HG03039 (cell line): ENCODE data around the gene ZNF460.

Experiments used
- ATAC-seq: cut with Tn5 transposase; IDR thresholded peaks from one replicate; pipeline ENCODE4 v1.9.1; 2021; ENCODE audit warnings: mild to moderate bottlenecking, moderate library complexity; ENCODE audit not compliant: unreplicated experiment

The ZNF460 gene

DNA sequence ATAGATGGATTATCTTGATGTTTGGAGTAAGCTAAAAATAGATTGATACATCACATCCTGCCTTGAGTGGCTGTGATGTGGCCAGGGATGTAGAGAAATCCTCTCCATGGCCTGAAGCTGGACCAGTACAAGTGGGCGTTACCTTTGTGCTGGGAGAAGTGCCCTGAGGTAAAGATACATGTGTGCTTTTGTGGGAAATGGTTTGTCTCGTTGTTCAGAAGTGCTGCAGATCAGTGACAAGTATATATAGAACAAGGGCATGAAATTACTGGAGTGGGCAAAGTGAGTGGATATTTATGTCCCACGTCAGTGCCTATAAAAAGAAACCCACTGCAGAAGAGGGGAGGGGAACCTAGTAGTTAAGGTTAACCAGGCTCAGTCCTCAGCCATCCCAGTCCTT is 58.6 kb downstream of the ZNF460 start:
- no peak for ATAC-seq

DNA sequence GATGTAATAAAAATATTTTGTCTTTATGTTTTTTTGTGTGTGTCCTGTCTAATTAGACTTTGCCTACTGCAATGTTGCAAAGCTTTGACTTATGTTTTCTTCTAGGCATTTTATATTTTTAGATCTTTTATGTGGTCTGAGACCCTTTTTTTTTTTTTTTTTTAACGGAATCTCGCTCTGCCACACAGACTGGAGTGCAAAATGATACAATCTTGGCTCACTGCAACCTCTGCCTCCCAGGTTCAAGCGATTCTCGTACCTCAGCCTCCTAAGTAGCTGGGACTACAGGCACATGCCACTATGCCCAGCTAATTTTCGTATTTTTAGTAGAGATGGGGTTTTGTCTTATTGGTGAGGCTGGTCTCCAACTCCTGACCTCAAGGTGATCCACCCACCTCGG is 62.3 kb downstream of the ZNF460 start:
- ATAC-seq = no peak
